Activated T-cell treated with anti-CD3 and anti-CD28 coated beads, Interleukin-2, amount 50 U/mL, for 72 hours (primary cell): ENCODE measurements around the gene CLIC2. TPM values are rescaled to one million over a fixed set of nuclear protein-coding genes. Genes with fewer than 3 reads are reported as not detected.
"Not testable (repeated sequence)": the region's sequence is repeated elsewhere in the genome, so short reads cannot be mapped to it uniquely, and the experiment has no call there.

Experiments used
- ATAC-seq, 2 donors: fragments of 150-1000 bp; cut with Tn5 transposase; replicated peaks in 1 of 2; 2 replicates each; pipeline ENCODE4 v1.10.0; 2021; ENCODE audit warnings: moderate library complexity in 2 of 2, mild to moderate bottlenecking in 1 of 2
- DNase-seq, 2 donors: peaks; one replicate each; pipeline ENCODE4 v3.0.0; 2021 to 2022; ENCODE audit warnings: mixed read lengths in 1 of 2
- H3K27ac Mint-ChIP-seq: one replicate; pipeline ENCODE4 v1.8.0; 2022; ENCODE audit warnings: mild to moderate bottlenecking, moderate library complexity, mixed read lengths
- H3K27me3 Mint-ChIP-seq: one replicate; pipeline ENCODE4 v1.8.0; 2022; ENCODE audit warnings: low read depth, mixed read lengths
- H3K36me3 Mint-ChIP-seq, 2 donors: one replicate each; pipeline ENCODE4 v1.8.0; 2022; ENCODE audit warnings: mixed read lengths in 2 of 2, mild to moderate bottlenecking in 1 of 2; ENCODE audit not compliant: insufficient read depth in 2 of 2
- H3K4me1 Mint-ChIP-seq: one replicate; pipeline ENCODE4 v1.8.0; 2022; ENCODE audit warnings: low read depth, mixed read lengths
- H3K4me3 Mint-ChIP-seq, 2 donors: one replicate each; pipeline ENCODE4 v1.8.0; 2022; ENCODE audit warnings: mild to moderate bottlenecking in 2 of 2, mixed read lengths in 2 of 2, moderate library complexity in 2 of 2
- H3K9me3 Mint-ChIP-seq, 2 donors: one replicate each; pipeline ENCODE4 v1.8.0; 2022; ENCODE audit warnings: mixed read lengths in 2 of 2
- total RNA-seq, 2 donors: library from RNA; stranded (reverse); gene quantifications; one replicate each; pipeline ENCODE4 v1.2.3, GENCODE V29; 2022

Gene CLIC2
- total RNA-seq, result 1 to 10 TPM; 4.7 to 5.0 TPM

DNA sequence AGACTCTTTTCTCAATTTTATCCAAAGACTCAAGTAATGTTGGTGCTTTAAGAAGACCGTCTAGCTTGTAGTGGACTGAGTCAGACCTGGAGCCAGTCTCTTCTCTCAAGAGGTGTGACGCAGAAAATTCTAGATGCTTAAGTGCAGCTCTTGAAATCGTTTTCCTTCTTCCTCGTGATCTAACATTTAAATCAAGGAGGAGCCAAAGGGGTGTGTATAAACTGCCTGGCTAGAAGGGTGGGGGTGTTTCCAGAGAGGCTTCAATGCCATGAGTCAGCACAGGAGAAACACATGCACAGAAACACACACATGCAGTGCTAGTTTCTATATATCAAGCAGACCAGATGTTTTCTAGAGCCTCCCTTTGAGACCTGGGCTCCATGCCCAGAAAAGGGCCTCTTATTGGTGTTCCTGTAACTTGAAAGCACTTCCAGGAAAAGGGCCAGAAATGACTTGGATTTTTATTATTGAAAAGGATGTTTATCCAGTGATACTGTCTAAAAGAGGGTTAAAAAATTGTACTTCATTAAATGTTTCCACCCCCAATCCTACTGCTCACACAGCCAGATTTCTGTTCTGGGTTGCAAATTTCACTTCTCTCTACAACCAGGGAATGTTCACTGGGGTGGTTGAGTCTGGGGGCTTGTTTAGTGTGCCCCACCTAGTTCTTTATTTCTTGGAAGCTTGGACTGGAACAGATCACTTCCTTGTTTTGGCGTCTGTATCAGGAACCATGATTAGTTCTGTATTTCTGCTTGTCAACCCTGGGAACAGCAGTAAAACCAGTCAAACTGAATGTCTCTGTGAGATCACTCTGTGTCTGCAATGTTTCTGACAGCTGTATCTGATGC, at the start of gene CLIC2:
TSS of gene CLIC2 (minus strand) at position 129 of the 851 bp plus-strand sequence. CDS start 187 bp downstream, outside the sequence.
- Mint-ChIP-seq H3K9me3 (no peaks in the 10 kb centered on the region), H3K27ac (no peak within 1 kb of the TSS), H3K27me3 (peaks cover 2% of the 10 kb centered on the region), H3K4me1 (peaks cover 8% of the 10 kb centered on the region), H3K4me3 (peak within 1 kb of the TSS; percentile 34 to 37), H3K36me3 (no peaks in the 10 kb centered on the region)
- ATAC-seq (peak; percentile 69 to 80), DNase-seq (peak in 1 of 2 donors; percentile 0)

- not testable (repeated sequence) for H3K4me1 Mint-ChIP-seq, H3K9me3 Mint-ChIP-seq, DNase-seq, H3K27me3 Mint-ChIP-seq, H3K4me3 Mint-ChIP-seq, H3K36me3 Mint-ChIP-seq, H3K27ac Mint-ChIP-seq
- ATAC-seq, result peak; percentile 59 to 64
These were observed 48.1 kb upstream of the CLIC2 start for GRCh38 chrX:155382529-155382967.

GRCh38 chrX:155381843-155382528, 47.6 kb upstream of the CLIC2 start, which contains the start of gene F8A2:
F8A2 (plus strand) TSS chrX:155382095; CDS start chrX:155382115, 20 bp downstream.
- H3K4me3 Mint-ChIP-seq, H3K27me3 Mint-ChIP-seq, H3K9me3 Mint-ChIP-seq, H3K4me1 Mint-ChIP-seq, DNase-seq, H3K27ac Mint-ChIP-seq, H3K36me3 Mint-ChIP-seq: not testable (repeated sequence)
- peak; percentile 80 to 81 for ATAC-seq

DNA sequence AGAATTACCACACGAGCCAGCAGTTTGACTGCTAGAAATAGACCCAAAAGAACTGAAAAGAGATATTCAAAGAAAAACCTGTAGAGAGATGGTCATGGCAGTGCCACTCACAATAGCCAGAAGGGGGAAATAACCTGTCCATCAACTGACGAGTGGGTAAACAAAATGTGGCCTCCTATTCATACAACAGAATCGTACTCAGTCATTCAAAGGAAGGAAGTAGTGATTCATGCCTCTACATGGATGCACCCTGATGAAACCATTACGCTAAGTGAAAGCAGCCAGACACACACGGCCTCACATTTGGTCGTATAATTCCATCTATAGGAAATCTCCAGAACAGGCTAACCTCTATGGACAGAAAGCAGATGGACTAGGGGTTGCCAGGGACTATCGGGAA, 45.4 kb upstream of the CLIC2 start:
- not testable (repeated sequence) for H3K4me1 Mint-ChIP-seq

GRCh38 chrX:155373777-155374458, 39.5 kb upstream of the CLIC2 start:
- not testable (repeated sequence) for H3K9me3 Mint-ChIP-seq, H3K36me3 Mint-ChIP-seq, H3K27ac Mint-ChIP-seq, H3K4me1 Mint-ChIP-seq, DNase-seq, H3K4me3 Mint-ChIP-seq, H3K27me3 Mint-ChIP-seq
- peak; percentile 82 to 87 for ATAC-seq

More for the DNA sequence above, 45.4 kb upstream of the CLIC2 start:
- ATAC-seq, result peak; percentile 54 to 64
- not testable (repeated sequence) for H3K36me3 Mint-ChIP-seq, H3K27me3 Mint-ChIP-seq, H3K27ac Mint-ChIP-seq, H3K9me3 Mint-ChIP-seq, H3K4me3 Mint-ChIP-seq, DNase-seq

- H3K9me3 Mint-ChIP-seq, H3K36me3 Mint-ChIP-seq, H3K27ac Mint-ChIP-seq, DNase-seq, H3K27me3 Mint-ChIP-seq, H3K4me3 Mint-ChIP-seq, H3K4me1 Mint-ChIP-seq: not testable (repeated sequence)
- ATAC-seq, result peak; percentile 89 to 94
These were observed 29.3 kb upstream of the CLIC2 start for GRCh38 chrX:155363712-155364111.

- H3K9me3 Mint-ChIP-seq, H3K4me1 Mint-ChIP-seq, H3K27ac Mint-ChIP-seq, H3K4me3 Mint-ChIP-seq, H3K36me3 Mint-ChIP-seq, DNase-seq, ATAC-seq, H3K27me3 Mint-ChIP-seq: not testable (repeated sequence)
These were observed 15.0 kb upstream of the CLIC2 start for GRCh38 chrX:155349448-155349847.

- not testable (repeated sequence) for H3K27ac Mint-ChIP-seq, DNase-seq, H3K27me3 Mint-ChIP-seq, H3K4me1 Mint-ChIP-seq, H3K36me3 Mint-ChIP-seq, H3K9me3 Mint-ChIP-seq, H3K4me3 Mint-ChIP-seq, ATAC-seq
These were observed 11.3 kb upstream of the CLIC2 start for GRCh38 chrX:155345689-155346088.

DNA sequence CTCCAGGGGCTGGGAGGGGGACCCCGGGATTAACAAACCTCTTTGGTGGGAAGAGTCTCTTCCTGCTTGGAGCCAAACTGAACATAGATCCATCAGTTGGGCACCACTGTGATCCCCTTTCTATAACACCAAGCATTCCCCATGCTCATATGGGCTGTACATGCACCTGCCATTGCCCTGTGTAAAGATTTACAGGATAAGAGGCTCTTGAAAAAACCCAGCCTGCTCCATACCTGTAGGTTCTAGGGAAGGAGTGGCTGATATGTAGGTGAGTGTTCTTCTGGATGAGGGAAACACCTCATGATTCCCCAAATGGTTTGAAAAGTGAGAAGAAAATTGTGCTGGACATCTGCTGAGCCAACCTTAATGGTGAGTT, 911 bp upstream of the CLIC2 start:
- not testable (repeated sequence) for H3K36me3 Mint-ChIP-seq, H3K9me3 Mint-ChIP-seq, ATAC-seq, H3K4me1 Mint-ChIP-seq, H3K27me3 Mint-ChIP-seq, H3K27ac Mint-ChIP-seq, DNase-seq, H3K4me3 Mint-ChIP-seq

DNA sequence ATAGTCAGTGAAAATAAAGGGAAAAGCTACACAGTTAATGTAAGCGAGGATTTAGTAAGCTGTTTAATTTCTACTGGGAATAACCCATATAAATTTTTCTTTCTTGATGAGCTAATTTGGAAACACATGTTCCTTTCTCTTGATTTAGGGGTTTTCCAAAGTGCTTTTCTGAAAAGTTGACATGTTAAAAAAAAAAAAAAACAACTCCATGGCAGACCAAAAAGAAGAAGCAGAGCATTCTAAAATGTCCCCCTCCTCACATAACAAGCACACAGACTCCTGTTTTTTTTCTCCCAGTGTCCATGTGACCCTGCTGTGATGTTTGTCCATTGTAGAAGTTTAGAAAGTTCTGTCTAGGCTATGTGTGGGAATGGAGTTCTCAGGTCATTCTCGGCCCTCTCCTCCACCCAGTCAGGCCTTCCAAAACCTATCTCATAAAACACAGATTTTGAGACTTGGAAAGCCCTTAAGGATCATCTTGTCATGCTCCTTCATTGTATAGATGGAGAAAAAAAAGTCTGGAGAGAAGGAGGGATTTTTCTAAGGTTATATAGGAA, 792 bp downstream of the CLIC2 start:
- Mint-ChIP-seq H3K4me1 (peaks cover 8% of the 10 kb centered on the region), H3K27me3 (peaks cover 6% of the 10 kb centered on the region), H3K36me3 (no peaks in the 10 kb centered on the region), H3K27ac (no peak overlapping the region), H3K4me3 (peak overlapping the region in 1 of 2 donors; percentile 34), H3K9me3 (peaks cover 0 to 2% of the 10 kb centered on the region in 2 donors)
- no peak for ATAC-seq
- no peak for DNase-seq

DNA sequence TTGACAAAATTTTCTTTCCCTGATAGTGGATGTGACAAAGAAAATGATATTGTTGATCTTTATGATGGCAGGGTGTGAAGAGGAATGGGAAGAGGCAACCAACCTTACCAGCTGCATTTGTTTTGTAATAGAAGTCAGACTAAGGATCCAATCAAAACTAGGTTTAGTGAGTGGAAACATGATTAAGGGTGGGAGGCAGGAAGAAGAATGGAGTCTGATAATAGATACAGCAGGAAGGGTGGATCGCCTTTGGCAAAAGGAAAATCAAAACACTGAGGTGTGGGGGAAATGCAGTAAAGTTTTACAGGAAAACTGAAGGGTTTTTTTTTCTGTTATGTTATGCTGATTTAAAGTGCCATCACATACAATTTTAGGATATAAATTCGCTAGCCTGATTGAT, 3.4 kb downstream of the CLIC2 start:
- H3K36me3 Mint-ChIP-seq, result no peaks in the 10 kb centered on the region
- ATAC-seq, result no peak
- peaks cover 11% of the 10 kb centered on the region for H3K27me3 Mint-ChIP-seq
- H3K4me3 Mint-ChIP-seq, result no peak overlapping the region
- no peak for DNase-seq
- peaks cover 1 to 2% of the 10 kb centered on the region in 2 donors for H3K9me3 Mint-ChIP-seq
- no peak overlapping the region for H3K27ac Mint-ChIP-seq
- H3K4me1 Mint-ChIP-seq, result peaks cover 8% of the 10 kb centered on the region

DNA sequence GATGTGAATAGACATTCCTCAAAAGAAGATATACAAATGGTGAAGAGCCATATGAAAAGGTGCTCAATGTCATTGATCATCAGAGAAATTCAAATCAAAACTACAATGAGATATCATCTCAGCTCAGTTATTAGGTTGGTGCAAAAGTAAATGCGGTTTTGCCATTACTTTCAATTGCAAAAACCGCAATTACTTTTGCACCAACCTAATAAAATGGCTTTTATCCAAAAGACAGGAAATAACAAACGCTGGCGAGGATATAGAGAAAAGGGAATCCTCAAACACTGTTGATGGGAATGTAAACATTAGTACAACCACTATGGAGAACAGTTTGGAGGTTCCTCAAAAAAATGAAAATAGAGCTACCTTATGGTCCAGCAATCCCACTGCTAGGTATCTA, 5.1 kb downstream of the CLIC2 start:
- peaks cover 8% of the 10 kb centered on the region for H3K4me1 Mint-ChIP-seq
- H3K36me3 Mint-ChIP-seq, result no peaks in the 10 kb centered on the region
- no peak for DNase-seq
- no peak overlapping the region for H3K27ac Mint-ChIP-seq
- peaks cover 1 to 4% of the 10 kb centered on the region in 2 donors for H3K9me3 Mint-ChIP-seq
- no peak for ATAC-seq
- peaks cover 11% of the 10 kb centered on the region for H3K27me3 Mint-ChIP-seq
- no peak overlapping the region for H3K4me3 Mint-ChIP-seq

DNA sequence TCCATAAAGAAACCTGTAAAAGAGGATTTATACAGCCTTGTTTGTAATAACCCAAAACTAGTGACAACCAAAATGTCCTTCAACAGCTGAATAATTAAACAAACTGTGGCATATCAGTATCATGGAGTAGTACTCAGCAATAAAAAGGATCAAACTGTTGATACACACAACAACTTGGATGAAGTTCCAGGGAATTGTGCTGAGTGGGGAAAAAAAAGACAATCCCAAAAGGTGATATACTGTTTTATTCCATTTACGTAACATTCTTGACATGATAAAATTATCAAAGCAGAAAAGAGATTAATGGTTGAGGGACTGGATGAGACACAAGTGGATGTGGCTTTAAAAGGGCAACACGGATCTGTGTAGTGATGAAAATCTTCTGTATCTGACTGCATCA, 7.8 kb downstream of the CLIC2 start:
- Mint-ChIP-seq H3K27ac (no peak overlapping the region), H3K4me1 (no peaks in the 10 kb centered on the region), H3K27me3 (peaks cover 28% of the 10 kb centered on the region), H3K4me3 (no peak overlapping the region), H3K9me3 (peaks cover 1 to 7% of the 10 kb centered on the region in 2 donors), H3K36me3 (no peaks in the 10 kb centered on the region)
- no peak for ATAC-seq
- no peak for DNase-seq
